22Rv1 (cell line): Measurements from ENCODE around the gene CUTA.

ENCODE experiments used
- H3K27ac ChIP-seq: fragments of 450-650 bp; 2 replicates; pipeline ENCODE4 v1.5.1; 2017
- ZFX ChIP-seq: fragments of 450-650 bp; IDR thresholded peaks from 2 replicates; pipeline ENCODE4 v1.6.1; 2017; ENCODE audit warnings: antibody characterized with exemption, borderline replicate concordance
- TF ChIP-seq, protein P1 (sequence below): fragments of 450-650 bp; IDR thresholded peaks from 2 replicates; pipeline ENCODE4 v1.5.1; 2017; ENCODE audit warnings: mild to moderate bottlenecking

Gene CUTA

DNA sequence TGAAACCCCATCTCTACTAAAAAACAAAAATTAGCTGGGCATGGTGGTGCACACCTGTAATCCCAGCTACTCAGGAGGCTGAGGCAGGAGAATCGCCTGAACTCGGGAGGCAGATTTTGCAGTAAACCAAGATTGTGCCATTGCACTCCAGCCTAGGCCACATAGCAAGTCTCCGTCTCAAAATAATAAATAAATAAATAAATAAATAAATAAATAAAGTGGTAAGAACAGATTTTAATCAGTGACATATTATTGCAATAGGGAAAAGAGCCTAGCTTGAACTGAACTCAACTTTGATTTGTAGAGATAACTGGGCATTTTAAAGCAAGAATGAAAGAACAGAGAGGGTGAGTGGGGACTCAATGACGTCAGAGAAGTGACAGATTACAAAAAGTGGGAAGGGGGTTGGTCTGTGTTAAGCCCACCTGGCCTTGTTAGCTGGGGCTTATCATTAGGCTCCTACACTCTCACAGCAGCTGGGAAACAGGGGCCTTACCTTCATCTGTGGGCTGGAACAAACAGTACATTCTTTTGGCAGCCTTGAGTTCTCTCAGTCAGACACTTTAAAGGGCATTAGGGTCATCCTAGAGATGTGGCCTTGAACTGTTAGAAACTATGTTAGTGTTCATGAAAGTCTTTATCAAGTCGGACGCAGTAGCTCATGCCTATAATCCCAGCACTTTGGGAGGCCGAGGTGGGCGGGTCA, 50.7 kb downstream of the CUTA start:
- no peak overlapping the region for H3K27ac ChIP-seq
- no peak for TF ChIP-seq ZFX
- TF ChIP-seq, protein P1, sequence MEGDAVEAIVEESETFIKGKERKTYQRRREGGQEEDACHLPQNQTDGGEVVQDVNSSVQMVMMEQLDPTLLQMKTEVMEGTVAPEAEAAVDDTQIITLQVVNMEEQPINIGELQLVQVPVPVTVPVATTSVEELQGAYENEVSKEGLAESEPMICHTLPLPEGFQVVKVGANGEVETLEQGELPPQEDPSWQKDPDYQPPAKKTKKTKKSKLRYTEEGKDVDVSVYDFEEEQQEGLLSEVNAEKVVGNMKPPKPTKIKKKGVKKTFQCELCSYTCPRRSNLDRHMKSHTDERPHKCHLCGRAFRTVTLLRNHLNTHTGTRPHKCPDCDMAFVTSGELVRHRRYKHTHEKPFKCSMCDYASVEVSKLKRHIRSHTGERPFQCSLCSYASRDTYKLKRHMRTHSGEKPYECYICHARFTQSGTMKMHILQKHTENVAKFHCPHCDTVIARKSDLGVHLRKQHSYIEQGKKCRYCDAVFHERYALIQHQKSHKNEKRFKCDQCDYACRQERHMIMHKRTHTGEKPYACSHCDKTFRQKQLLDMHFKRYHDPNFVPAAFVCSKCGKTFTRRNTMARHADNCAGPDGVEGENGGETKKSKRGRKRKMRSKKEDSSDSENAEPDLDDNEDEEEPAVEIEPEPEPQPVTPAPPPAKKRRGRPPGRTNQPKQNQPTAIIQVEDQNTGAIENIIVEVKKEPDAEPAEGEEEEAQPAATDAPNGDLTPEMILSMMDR, result no peak
